NT2/D1 (cell line): ENCODE measurements around the gene PPP1CC.

Experiments
- SUZ12 ChIP-seq: IDR thresholded peaks from 2 replicates; pipeline ENCODE4 v1.6.1; 2011; ENCODE audit not compliant: insufficient read length, insufficient read depth; ENCODE audit errors: extremely low read depth
- YY1 ChIP-seq: IDR thresholded peaks from 2 replicates; pipeline ENCODE4 v1.6.1; 2011; ENCODE audit not compliant: insufficient read length, insufficient read depth
- ZNF274 ChIP-seq: IDR thresholded peaks from 2 replicates; pipeline ENCODE4 v1.6.1; 2011; ENCODE audit warnings: mild to moderate bottlenecking, low read depth, low read length

GRCh38 chr12:110680032-110680431 is 62.7 kb downstream of the PPP1CC start:
- TF ChIP-seq SUZ12 (no peak), YY1 (no peak), ZNF274 (no peak)
